ENCODE data around the gene OR4M1. TPM values are rescaled to one million over a fixed set of nuclear protein-coding genes. Genes with fewer than 3 reads are reported as not detected.
"Not testable (repeated sequence)": the region's sequence is repeated elsewhere in the genome, so short reads cannot be mapped to it uniquely, and the experiment has no call there.

OR4M1 gene
- not detected for total RNA-seq

DNA sequence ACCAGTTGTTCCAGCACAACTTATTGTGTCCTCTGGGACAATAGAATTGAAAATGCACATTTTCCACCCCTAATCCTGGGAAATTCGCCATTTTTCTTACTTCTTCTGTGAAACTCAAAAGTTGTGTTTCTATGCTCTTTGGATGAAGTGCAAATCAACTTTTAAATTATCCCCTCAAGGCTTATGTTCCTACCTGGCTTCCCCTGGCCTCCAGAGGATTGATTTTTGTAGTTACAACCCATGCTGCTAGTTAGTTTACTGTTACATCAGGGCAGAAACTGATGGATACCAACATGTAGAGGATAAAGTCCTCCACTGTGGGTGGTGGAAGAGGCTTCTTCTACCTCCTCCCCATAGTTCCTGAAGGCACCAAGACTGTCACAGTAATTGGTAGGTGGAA is at the start of gene OR4M1:
OR4M1 (plus strand) TSS at position 301 of the 400 bp plus-strand sequence. CDS start 6,819 bp downstream, outside the sequence.
- intact Hi-C loops (cut with DNase I); H3K4me1 ChIP-seq; DNase-seq (ENCODE audit: low spot score in 2 of 2); H3K9me3 ChIP-seq; H3K27me3 ChIP-seq; H3K27ac ChIP-seq; H3K36me3 ChIP-seq; H3K4me3 ChIP-seq: not testable (repeated sequence)

GRCh38 chr14:19729359-19729758 is 43.9 kb upstream of the OR4M1 start:
- TF ChIP-seq, protein P1, sequence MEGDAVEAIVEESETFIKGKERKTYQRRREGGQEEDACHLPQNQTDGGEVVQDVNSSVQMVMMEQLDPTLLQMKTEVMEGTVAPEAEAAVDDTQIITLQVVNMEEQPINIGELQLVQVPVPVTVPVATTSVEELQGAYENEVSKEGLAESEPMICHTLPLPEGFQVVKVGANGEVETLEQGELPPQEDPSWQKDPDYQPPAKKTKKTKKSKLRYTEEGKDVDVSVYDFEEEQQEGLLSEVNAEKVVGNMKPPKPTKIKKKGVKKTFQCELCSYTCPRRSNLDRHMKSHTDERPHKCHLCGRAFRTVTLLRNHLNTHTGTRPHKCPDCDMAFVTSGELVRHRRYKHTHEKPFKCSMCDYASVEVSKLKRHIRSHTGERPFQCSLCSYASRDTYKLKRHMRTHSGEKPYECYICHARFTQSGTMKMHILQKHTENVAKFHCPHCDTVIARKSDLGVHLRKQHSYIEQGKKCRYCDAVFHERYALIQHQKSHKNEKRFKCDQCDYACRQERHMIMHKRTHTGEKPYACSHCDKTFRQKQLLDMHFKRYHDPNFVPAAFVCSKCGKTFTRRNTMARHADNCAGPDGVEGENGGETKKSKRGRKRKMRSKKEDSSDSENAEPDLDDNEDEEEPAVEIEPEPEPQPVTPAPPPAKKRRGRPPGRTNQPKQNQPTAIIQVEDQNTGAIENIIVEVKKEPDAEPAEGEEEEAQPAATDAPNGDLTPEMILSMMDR (IDR thresholded peaks at IDR 0.05): no peak
- intact Hi-C loops (cut with DNase I): no loop called here
- H3K27ac ChIP-seq: no peak overlapping the region
- H3K4me1 ChIP-seq: no peaks in the 10 kb centered on the region
- peaks cover 4 to 5% of the 10 kb centered on the region in 2 donors for H3K9me3 ChIP-seq
- no peak for DNase-seq (ENCODE audit: low spot score in 2 of 2)
- H3K4me3 ChIP-seq: no peak overlapping the region
- no peaks in the 10 kb centered on the region for H3K27me3 ChIP-seq
- no peaks in the 10 kb centered on the region for H3K36me3 ChIP-seq

GRCh38 chr14:19729763-19730162 is 43.5 kb upstream of the OR4M1 start:
- Histone ChIP-seq H3K4me3 (no peak overlapping the region), H3K27me3 (no peaks in the 10 kb centered on the region), H3K9me3 (peaks cover 4 to 5% of the 10 kb centered on the region in 2 donors), H3K27ac (no peak overlapping the region), H3K36me3 (no peaks in the 10 kb centered on the region), H3K4me1 (no peaks in the 10 kb centered on the region)
- intact Hi-C loops (cut with DNase I): no loop called here
- TF ChIP-seq, protein P1 (IDR thresholded peaks at IDR 0.05): no peak
- DNase-seq (ENCODE audit: low spot score in 2 of 2): no peak

GRCh38 chr14:19733893-19734292 is 39.4 kb upstream of the OR4M1 start:
- H3K4me3 ChIP-seq; intact Hi-C loops (cut with DNase I); H3K27me3 ChIP-seq; H3K9me3 ChIP-seq; DNase-seq (ENCODE audit: low spot score in 2 of 2); H3K27ac ChIP-seq; H3K36me3 ChIP-seq; H3K4me1 ChIP-seq: not testable (repeated sequence)

DNA sequence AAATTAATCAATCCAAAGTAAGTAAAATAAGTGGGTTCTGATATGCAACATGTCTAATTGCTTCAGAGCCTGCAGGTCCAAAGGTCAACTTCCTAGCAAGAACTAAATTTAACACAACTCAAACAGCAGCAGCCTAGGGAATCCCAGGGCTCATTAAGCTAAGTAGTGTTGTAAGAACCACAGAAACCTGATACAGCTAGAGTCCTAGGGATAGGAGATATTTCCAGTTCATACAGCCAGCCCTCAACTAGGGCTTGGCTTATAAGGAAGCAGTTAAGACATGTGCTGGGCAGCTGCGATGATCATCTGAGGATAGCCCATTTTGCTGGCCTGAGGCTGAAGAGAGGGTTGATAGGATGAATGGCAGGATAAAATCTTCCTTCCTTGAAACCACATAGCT is 30.0 kb upstream of the OR4M1 start, which contains the start of gene OR4Q3:
OR4Q3 (plus strand) TSS at position 316 of the 400 bp plus-strand sequence.
- H3K4me1 ChIP-seq: no peaks in the 10 kb centered on the region
- H3K27ac ChIP-seq: no peak within 1 kb of the TSS
- H3K9me3 ChIP-seq: no peaks in the 10 kb centered on the region
- no peaks in the 10 kb centered on the region for H3K36me3 ChIP-seq
- DNase-seq (ENCODE audit: low spot score in 2 of 2): no peak
- no peak within 1 kb of the TSS for H3K4me3 ChIP-seq
- no peaks in the 10 kb centered on the region for H3K27me3 ChIP-seq
- intact Hi-C loops (cut with DNase I): no loop called here
- TF ChIP-seq, protein P1 (IDR thresholded peaks at IDR 0.05): no peak

DNA sequence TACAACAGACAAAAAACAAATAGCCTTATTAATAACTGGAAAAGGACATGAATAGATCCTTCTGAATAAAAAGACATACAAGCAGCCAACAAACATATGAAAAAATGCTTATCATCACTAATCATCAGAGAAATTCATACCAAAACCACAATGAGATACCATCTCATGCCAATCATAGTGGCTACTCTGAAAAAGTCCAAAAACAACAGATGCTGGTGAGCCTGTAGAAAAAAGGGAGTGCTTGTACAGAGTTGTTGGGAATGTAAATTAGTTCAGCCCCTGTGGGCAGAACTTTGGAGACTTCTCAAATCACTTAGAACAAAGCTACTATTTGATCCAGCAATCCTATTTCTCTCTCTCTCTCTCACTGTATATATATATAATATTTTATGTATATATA is 21.0 kb upstream of the OR4M1 start:
- H3K27me3 ChIP-seq; H3K27ac ChIP-seq; intact Hi-C loops (cut with DNase I); H3K4me1 ChIP-seq; H3K9me3 ChIP-seq; H3K36me3 ChIP-seq; DNase-seq (ENCODE audit: low spot score in 2 of 2); H3K4me3 ChIP-seq: not testable (repeated sequence)

GRCh38 chr14:19754172-19754571 is 19.1 kb upstream of the OR4M1 start:
- Histone ChIP-seq H3K27ac (no peak overlapping the region), H3K27me3 (no peaks in the 10 kb centered on the region), H3K9me3 (no peaks in the 10 kb centered on the region), H3K4me3 (no peak overlapping the region), H3K4me1 (no peaks in the 10 kb centered on the region), H3K36me3 (no peaks in the 10 kb centered on the region)
- TF ChIP-seq, protein P1 (IDR thresholded peaks at IDR 0.05): no peak
- intact Hi-C loops (cut with DNase I): no loop called here
- no peak for DNase-seq (ENCODE audit: low spot score in 2 of 2)

GRCh38 chr14:19771491-19771890 is 1.8 kb upstream of the OR4M1 start:
- H3K27ac ChIP-seq; DNase-seq (ENCODE audit: low spot score in 2 of 2); H3K4me1 ChIP-seq; intact Hi-C loops (cut with DNase I); H3K9me3 ChIP-seq; H3K27me3 ChIP-seq; H3K4me3 ChIP-seq; H3K36me3 ChIP-seq: not testable (repeated sequence)
